ENCODE data around the gene CWC25. TPM values are rescaled to one million over a fixed set of nuclear protein-coding genes. Genes with fewer than 3 reads are reported as not detected.

The CWC25 gene
- total RNA-seq, 6 experiments from 2014 or later = 6.8 to 13.1 (median 9.2) TPM

- peak within 1 kb of the TSS; percentile 79 to 99 (median 94) for H3K4me3 ChIP-seq
- no peaks in the 10 kb centered on the region for H3K9me3 ChIP-seq
- H3K27ac ChIP-seq = peak within 1 kb of the TSS; percentile 82 to 96 (median 93)
- WGBS (ENCODE audit: insufficient coverage, low coverage, low lambda C conversion rate, missing lambda C conversion rate) = 0% methylated on average over 10 of the region's 73 CpGs
- H3K36me3 ChIP-seq = no peaks in the 10 kb centered on the region
- intact Hi-C loops (cut with DNase I) = loop anchor here in 1 of 2 donors (10.0 kb wide), 1 partner anchor 285 kb away; the partner anchor contains the start of gene PLXDC1
- DNase-seq (peak; percentile 92 to 94 (median 93)), ATAC-seq (peak; percentile 59 to 83 (median 78))
- H3K27me3 ChIP-seq = no peaks in the 10 kb centered on the region
- peaks cover 0 to 41% (median 18%) of the 10 kb centered on the region in 4 donors for H3K4me1 ChIP-seq
- no peak for TF ChIP-seq CTCF (IDR thresholded peaks at IDR 0.05)
- peak; percentile 98 for TF ChIP-seq POLR2A (IDR thresholded peaks at IDR 0.05)
Observed at GRCh38 chr17:38869526-38870258, 44.6 kb upstream of the CWC25 start, which contains the start of gene LASP1. TSS of gene LASP1 (plus strand) at chr17:38870058. CDS start at chr17:38870190, 132 bp downstream.

- WGBS (ENCODE audit: insufficient coverage, low coverage, low lambda C conversion rate, missing lambda C conversion rate) = under 1% methylated on average over 22 of the region's 26 CpGs
- peak overlapping the region; percentile 82 to 96 (median 93) for H3K27ac ChIP-seq
- H3K36me3 ChIP-seq = no peaks in the 10 kb centered on the region
- H3K27me3 ChIP-seq = no peaks in the 10 kb centered on the region
- ATAC-seq (peak; percentile 41 to 64 (median 61)), DNase-seq (peak; percentile 87 to 90 (median 90))
- H3K9me3 ChIP-seq = no peaks in the 10 kb centered on the region
- H3K4me1 ChIP-seq = peaks cover 0 to 34% (median 15%) of the 10 kb centered on the region in 4 donors
- peak overlapping the region; percentile 79 to 99 (median 94) for H3K4me3 ChIP-seq
- intact Hi-C loops (cut with DNase I) = no loop called here
- TF ChIP-seq POLR2A (IDR thresholded peaks at IDR 0.05) (no peak), CTCF (IDR thresholded peaks at IDR 0.05) (peak in 2 of 4 donors; percentile 17 to 25)
Observed at GRCh38 chr17:38868817-38869525, 43.9 kb upstream of the CWC25 start.

GRCh38 chr17:38867968-38868816 is 43.1 kb upstream of the CWC25 start:
- Histone ChIP-seq H3K27ac (peak overlapping the region; percentile 82 to 96 (median 93)), H3K4me3 (peak overlapping the region; percentile 79 to 99 (median 94)), H3K9me3 (no peaks in the 10 kb centered on the region), H3K36me3 (no peaks in the 10 kb centered on the region), H3K27me3 (no peaks in the 10 kb centered on the region), H3K4me1 (peaks cover 0 to 26% (median 11%) of the 10 kb centered on the region in 4 donors)
- TF ChIP-seq CTCF (IDR thresholded peaks at IDR 0.05) (no peak), POLR2A (IDR thresholded peaks at IDR 0.05) (no peak)
- DNase-seq (peak in 2 of 3 donors; percentile 22 to 61), ATAC-seq (no peak)
- intact Hi-C loops (cut with DNase I) = no loop called here
- WGBS (ENCODE audit: insufficient coverage, low coverage, low lambda C conversion rate, missing lambda C conversion rate) = 21% methylated on average over 25 of the region's 25 CpGs

Measured in right lobe of liver (tissue), 6 donors.